ENCODE measurements around the gene ZNF628. TPM values are rescaled to one million over a fixed set of nuclear protein-coding genes. Genes with fewer than 3 reads are reported as not detected.
A peak's percentile ranks its signal among the peaks of the same experiment; 100 is the strongest.

Gene ZNF628
- total RNA-seq, 2 donors from 2014 or later = 8.0 to 10.3 TPM

GRCh38 chr19:55504252-55504603 is 27.8 kb downstream of the ZNF628 start:
- ATAC-seq (peak; percentile 19), DNase-seq (no peak)
- intact Hi-C loops (cut with DNase I, micrococcal nuclease) = no loop called here

- intact Hi-C loops (cut with DNase I, micrococcal nuclease) = loop anchor here in 1 of 2 donors (5.0 kb wide), 1 partner anchor 38 kb away; no protein-coding TSS in a partner anchor
- no peak for DNase-seq
- ATAC-seq = no peak
Observed at GRCh38 chr19:55504981-55505380, 28.6 kb downstream of the ZNF628 start.

DNA sequence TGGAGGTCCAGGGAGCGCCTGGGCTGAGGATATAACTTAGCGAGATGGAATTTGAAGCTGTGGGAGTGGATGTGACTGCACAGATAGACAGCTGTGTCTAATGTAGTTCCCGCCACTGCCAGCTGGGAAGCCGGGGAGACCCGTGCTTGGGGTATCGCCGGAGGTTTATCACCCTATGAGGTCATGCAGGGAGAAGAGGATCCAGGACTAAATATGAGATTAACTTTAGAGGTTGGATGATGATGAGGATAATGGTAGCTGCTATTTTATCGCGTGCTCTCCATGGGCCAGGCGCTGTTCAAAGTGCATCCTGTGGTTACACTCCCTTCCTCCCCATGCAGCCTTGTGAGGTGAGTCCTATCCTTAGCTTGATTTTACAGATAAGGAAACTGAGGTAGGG is 31.7 kb downstream of the ZNF628 start:
- intact Hi-C loops (cut with DNase I, micrococcal nuclease) = loop anchor here in 1 of 2 donors (5.0 kb wide), 1 partner anchor 41 kb away; no protein-coding TSS in a partner anchor
- no peak for ATAC-seq
- no peak for DNase-seq

GRCh38 chr19:55516878-55517620 is 40.6 kb downstream of the ZNF628 start:
- peak; percentile 100 for ATAC-seq
- intact Hi-C loops (cut with DNase I, micrococcal nuclease) = loop anchor here in 1 of 2 donors (10.0 kb wide), 2 partner anchors 88 to 118 kb away; partner anchors contain the start of genes ZNF524 and ZNF865
- peak; percentile 93 to 95 for DNase-seq

- intact Hi-C loops (cut with DNase I, micrococcal nuclease) = loop anchor here in 1 of 2 donors (10.0 kb wide), 2 partner anchors 85 to 115 kb away; partner anchors contain the start of genes ZNF524 and ZNF865
- DNase-seq (no peak), ATAC-seq (no peak)
Observed at GRCh38 chr19:55519451-55520311, 43.3 kb downstream of the ZNF628 start.

DNA sequence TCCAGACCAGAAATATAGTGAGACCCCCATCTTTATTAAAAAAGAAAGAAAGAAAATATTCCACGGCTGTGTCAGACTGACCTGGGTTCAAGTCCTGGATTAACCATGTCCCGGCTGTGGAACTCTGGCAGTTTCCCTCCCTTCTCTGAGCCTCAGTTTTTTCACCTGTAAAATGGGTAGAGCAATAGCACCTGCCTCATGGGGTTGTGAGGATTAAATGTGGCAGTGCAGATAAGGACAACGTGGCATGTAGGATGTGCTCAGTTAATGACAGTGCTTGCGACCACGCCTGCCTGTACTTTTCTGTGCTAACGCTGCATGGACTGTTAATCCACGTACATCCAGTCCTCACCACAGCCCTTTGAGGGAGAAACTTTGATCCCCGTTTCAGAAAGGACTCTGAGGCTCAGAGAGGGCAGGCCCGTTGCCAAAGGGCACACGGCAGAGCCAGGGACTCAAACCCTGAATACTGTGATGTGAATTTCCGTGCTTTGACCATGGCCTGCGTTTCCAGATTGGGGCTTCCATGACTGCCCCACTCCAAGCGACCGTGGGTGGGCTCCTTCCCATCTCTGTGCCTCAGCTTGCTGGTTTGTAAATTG is 44.4 kb downstream of the ZNF628 start:
- no peak for ATAC-seq
- intact Hi-C loops (cut with DNase I, micrococcal nuclease) = no loop called here
- DNase-seq = no peak

DNA sequence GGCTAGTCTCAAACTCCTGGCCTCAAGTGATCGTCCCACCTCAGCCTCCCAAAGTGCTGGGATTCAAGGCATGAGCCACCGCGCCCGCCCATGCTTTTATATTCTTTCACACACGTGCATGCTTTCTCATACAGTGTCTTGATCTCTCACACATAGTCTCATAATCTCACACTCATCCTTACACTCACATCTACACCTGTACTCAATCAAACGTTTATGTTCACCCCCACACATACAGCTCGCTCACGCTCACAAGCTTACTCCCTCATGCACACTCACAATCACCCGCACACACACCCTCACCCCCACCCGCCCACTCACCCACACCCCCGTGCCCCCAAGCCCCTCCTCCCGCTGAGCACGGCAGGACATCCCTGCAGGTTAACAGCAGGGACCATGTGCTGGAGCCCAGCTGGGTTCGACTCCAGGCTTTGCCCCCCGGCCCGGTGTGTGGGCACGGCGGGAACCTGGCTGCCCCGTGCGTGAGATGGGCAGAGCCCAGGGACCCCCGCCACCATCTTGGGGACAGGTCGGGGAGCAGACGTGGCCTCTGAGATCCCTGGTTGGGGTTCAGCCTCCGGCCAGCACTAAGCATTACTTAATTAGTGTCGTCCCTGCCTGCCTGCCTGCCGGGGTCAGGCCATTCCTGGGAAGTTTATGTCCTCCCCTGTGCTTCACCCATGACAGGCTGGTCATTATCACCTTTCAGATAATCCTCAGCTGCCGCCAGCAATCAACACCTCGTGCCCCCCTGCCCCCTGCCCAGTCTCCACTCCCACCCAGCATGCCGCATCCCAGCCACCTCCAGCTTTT is 49.1 kb downstream of the ZNF628 start:
- intact Hi-C loops (cut with DNase I, micrococcal nuclease) = no loop called here
- no peak for ATAC-seq

GRCh38 chr19:55526216-55527196 is 50.1 kb downstream of the ZNF628 start:
- intact Hi-C loops (cut with DNase I, micrococcal nuclease) = no loop called here
- DNase-seq = peak; percentile 85 to 87
- peak; percentile 96 for ATAC-seq

More for the DNA sequence above, 49.1 kb downstream of the ZNF628 start:
- DNase-seq = no peak

GRCh38 chr19:55527197-55528029 is 51.0 kb downstream of the ZNF628 start:
- intact Hi-C loops (cut with DNase I, micrococcal nuclease) = no loop called here
- DNase-seq = no peak
- no peak for ATAC-seq

- intact Hi-C loops (cut with DNase I, micrococcal nuclease) = no loop called here
- ATAC-seq = peak; percentile 22
- no peak for DNase-seq
Observed at GRCh38 chr19:55528030-55528803, 51.8 kb downstream of the ZNF628 start.

GRCh38 chr19:55529636-55530234 is 53.3 kb downstream of the ZNF628 start:
- intact Hi-C loops (cut with DNase I, micrococcal nuclease) = no loop called here
- ATAC-seq (no peak), DNase-seq (no peak)

DNA sequence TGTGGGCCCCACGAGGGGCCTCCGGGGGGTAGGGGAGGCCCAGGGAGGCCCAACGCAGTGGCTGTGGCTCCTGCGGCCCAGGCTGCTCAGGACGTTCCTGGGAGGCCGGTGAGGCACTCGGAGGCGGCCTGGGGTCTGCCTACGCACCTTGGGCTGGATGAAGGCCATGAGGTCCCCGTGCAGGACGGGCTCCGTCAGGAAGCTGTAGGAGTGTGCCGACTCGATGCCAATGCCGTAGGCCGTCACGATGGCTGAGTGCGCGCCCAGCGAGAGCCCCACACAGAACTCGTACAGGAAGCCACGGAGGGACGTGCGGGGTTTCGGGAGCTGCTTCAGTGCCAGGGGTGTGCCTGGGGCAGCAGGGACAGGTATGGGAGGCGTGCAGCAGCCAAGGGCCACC is 54.6 kb downstream of the ZNF628 start:
- DNase-seq (no peak), ATAC-seq (no peak)
- intact Hi-C loops (cut with DNase I, micrococcal nuclease) = no loop called here
